Measurements from ENCODE around the gene CEP72. TPM values are rescaled to one million over a fixed set of nuclear protein-coding genes. Genes with fewer than 3 reads are reported as not detected.

Gene CEP72
- total RNA-seq, 4 donors from 2014 or later: 0.83 to 1.8 (median 1.5) TPM

GRCh38 chr5:665541-665955 is 53.4 kb downstream of the CEP72 start:
- no peak overlapping the region for H3K27ac ChIP-seq (replicated peaks in 1 of 4)
- H3K4me3 ChIP-seq: no peak overlapping the region
- 80% methylated on average over 8 of the region's 8 CpGs for WGBS
- no peak for TF ChIP-seq CTCF (IDR thresholded peaks at IDR 0.05)
- TF ChIP-seq POLR2A (IDR thresholded peaks at IDR 0.05; ENCODE audit: low read depth): no peak
- no peak for TF ChIP-seq EP300 (IDR thresholded peaks at IDR 0.05)
- TF ChIP-seq POLR2AphosphoS5 (IDR thresholded peaks at IDR 0.05): no peak
- peaks cover 29 to 60% (median 54%) of the 10 kb centered on the region in 4 donors for H3K36me3 ChIP-seq
- DNase-seq (ENCODE audit: extremely low spot score): no peak
- H3K4me1 ChIP-seq: peaks cover 3 to 36% (median 29%) of the 10 kb centered on the region in 4 donors
- intact Hi-C loops (cut with DNase I): no loop called here
- no peaks in the 10 kb centered on the region for H3K9me3 ChIP-seq
- H3K27me3 ChIP-seq: no peaks in the 10 kb centered on the region

- intact Hi-C loops (cut with DNase I): no loop called here
- Histone ChIP-seq H3K27ac (replicated peaks in 1 of 4) (peak overlapping the region in 1 of 4 donors; percentile 28), H3K9me3 (no peaks in the 10 kb centered on the region), H3K36me3 (peaks cover 29 to 55% (median 49%) of the 10 kb centered on the region in 4 donors), H3K27me3 (no peaks in the 10 kb centered on the region), H3K4me1 (peaks cover 5 to 42% (median 35%) of the 10 kb centered on the region in 4 donors), H3K4me3 (no peak overlapping the region)
- no peak for TF ChIP-seq EP300 (IDR thresholded peaks at IDR 0.05)
- no peak for TF ChIP-seq POLR2A (IDR thresholded peaks at IDR 0.05; ENCODE audit: low read depth)
- no peak for TF ChIP-seq POLR2AphosphoS5 (IDR thresholded peaks at IDR 0.05)
- TF ChIP-seq CTCF (IDR thresholded peaks at IDR 0.05): no peak
- 84% methylated on average over 20 of the region's 40 CpGs for WGBS
- DNase-seq (ENCODE audit: extremely low spot score): no peak
Measured at GRCh38 chr5:665956-666711, 54.0 kb downstream of the CEP72 start.

GRCh38 chr5:666816-667498 is 54.8 kb downstream of the CEP72 start:
- WGBS: 79% methylated on average over 13 of the region's 13 CpGs
- H3K36me3 ChIP-seq: peaks cover 21 to 47% (median 41%) of the 10 kb centered on the region in 4 donors
- TF ChIP-seq CTCF (IDR thresholded peaks at IDR 0.05): no peak
- TF ChIP-seq POLR2A (IDR thresholded peaks at IDR 0.05; ENCODE audit: low read depth): no peak
- no peak for TF ChIP-seq POLR2AphosphoS5 (IDR thresholded peaks at IDR 0.05)
- TF ChIP-seq EP300 (IDR thresholded peaks at IDR 0.05): no peak
- intact Hi-C loops (cut with DNase I): no loop called here
- no peaks in the 10 kb centered on the region for H3K27me3 ChIP-seq
- DNase-seq (ENCODE audit: extremely low spot score): no peak
- H3K27ac ChIP-seq (replicated peaks in 1 of 4): no peak overlapping the region
- H3K9me3 ChIP-seq: no peaks in the 10 kb centered on the region
- peaks cover 13 to 50% (median 43%) of the 10 kb centered on the region in 4 donors for H3K4me1 ChIP-seq
- H3K4me3 ChIP-seq: no peak overlapping the region

GRCh38 chr5:668283-668995 is 56.3 kb downstream of the CEP72 start:
- H3K9me3 ChIP-seq: no peaks in the 10 kb centered on the region
- peaks cover 28 to 65% (median 58%) of the 10 kb centered on the region in 4 donors for H3K4me1 ChIP-seq
- H3K27me3 ChIP-seq: no peaks in the 10 kb centered on the region
- H3K27ac ChIP-seq (replicated peaks in 1 of 4): peak overlapping the region; percentile 69 to 81 (median 76)
- no peak for TF ChIP-seq POLR2AphosphoS5 (IDR thresholded peaks at IDR 0.05)
- no peak for TF ChIP-seq EP300 (IDR thresholded peaks at IDR 0.05)
- TF ChIP-seq CTCF (IDR thresholded peaks at IDR 0.05): no peak
- TF ChIP-seq POLR2A (IDR thresholded peaks at IDR 0.05; ENCODE audit: low read depth): no peak
- H3K36me3 ChIP-seq: peaks cover 15 to 32% (median 26%) of the 10 kb centered on the region in 4 donors
- 78% methylated on average over 37 of the region's 44 CpGs for WGBS
- H3K4me3 ChIP-seq: no peak overlapping the region
- no peak for DNase-seq (ENCODE audit: extremely low spot score)
- intact Hi-C loops (cut with DNase I): no loop called here

Measured in esophagus muscularis mucosa (tissue), 4 donors.